GM21447 (cell line): Measurements from ENCODE around the gene TTC34.

Source experiments
- ATAC-seq: cut with Tn5 transposase; IDR thresholded peaks from one replicate; pipeline ENCODE4 v1.9.1; 2021; ENCODE audit not compliant: unreplicated experiment

The TTC34 gene

DNA sequence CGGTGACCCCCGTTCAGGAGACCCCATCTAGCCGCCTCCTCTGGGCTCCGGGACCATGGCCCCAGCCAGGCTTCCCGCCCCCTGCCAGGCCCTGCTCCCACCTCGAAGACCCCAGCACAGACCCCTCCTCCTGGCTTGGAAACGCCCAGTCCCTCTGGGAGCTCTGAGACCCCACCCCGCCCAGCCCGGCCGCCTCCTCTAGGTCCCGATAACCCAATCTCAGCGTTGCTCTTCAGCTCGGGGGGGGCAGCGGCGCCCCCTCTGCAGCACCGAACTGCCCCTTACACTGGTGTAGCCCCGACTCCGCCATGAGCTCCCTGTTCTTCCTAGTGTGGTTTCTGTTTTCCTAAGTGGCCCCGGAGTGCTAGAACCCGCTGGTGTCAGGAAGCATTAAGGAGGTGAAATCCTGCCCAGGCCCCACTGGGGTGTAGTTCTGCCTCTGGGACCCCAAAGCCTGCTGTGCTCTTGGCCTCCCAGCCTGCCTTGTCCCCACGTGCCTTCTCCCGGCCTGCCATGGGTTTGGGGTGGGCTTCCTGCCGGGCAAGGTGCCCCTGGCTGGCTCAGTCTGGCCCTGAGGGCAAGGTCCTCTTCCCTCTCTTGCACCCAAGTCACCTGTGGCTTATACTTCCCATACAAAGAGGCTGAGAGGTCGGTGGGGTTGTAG is 157.9 kb downstream of the TTC34 start:
- ATAC-seq, result no peak

DNA sequence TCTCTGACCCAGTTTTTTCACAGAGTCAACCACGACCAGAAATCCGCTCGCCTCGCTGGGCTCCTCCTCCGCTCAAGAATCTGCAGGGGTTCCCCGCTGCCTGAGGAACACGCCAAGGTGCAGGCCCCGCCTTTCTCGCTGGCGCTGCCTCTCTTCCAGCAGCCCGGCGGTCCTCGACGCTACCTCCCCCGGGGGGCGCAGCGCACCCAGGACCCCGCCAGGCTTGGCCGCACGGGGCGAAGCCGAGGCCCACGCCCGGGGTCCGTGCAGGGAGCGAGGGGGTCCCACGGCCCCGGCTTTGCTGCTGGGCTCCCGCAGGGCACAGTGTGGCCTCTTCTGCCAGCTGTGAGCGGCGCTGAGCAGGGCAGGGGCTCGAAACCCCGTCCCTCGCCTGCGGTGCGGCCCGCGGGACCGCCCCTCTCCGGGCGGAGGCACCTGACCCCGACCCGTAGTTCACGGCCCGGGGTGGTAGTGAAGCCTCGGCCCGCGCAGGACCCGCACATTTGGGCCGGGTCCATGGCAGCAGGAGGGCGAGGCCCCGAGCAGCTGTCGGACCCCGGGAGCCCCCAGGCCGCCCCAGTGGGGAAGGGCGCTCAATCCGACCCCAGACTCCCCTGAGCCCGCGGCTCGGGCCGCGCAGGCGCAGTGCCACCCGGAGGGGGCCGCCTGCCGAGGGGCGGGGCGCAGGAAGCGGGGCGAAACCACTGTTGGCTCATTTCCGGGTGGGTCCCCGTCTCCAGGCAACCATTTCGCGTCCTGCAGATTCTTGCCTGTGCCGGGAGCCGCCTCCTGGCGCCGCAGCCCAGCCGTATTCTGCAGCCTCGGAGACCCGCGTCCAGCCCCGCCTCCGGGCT is 158.7 kb downstream of the TTC34 start:
- ATAC-seq, result peak; percentile 72

GRCh38 chr1:2642131-2642559 is 159.3 kb downstream of the TTC34 start:
- ATAC-seq, result no peak

DNA sequence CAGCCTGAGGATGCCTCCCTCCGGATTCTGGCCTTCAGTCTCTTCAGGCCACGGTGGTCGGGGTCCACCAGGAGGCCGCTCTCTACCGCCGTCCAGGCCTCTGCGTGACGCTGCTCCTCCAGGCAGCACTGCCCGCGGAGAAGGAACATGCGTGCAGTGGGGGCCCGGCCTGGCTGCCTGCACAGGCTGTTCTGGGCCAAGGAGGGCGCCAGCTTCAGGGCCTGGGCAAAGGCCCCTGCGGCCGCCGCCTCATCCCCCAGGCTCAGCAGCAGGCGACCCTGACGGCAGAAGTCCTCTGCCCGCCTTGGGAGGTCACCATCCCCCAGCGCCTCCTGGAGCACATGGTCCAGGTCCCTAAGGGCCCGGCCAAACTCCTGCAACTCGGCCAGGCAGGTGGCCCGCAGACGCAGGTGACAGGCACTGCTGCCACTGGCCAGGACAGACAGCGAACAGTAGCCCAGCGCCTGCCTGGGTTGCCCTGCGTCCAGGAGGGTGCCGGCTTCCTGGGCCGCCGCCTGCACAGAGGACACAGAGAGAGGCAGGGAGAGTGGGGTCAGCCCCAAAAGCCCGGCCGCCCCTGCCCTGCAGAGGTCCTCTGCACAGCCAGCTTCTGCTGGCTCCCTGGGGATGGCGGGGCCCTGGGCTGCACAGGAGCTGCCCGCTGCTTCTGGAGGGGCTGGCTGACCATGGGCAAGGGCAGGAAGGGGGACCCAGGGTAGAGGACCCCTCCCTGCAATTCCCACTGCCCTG is 159.9 kb downstream of the TTC34 start:
- no peak for ATAC-seq

- ATAC-seq, result no peak
Measured at GRCh38 chr1:2640626-2641025, 160.9 kb downstream of the TTC34 start.

DNA sequence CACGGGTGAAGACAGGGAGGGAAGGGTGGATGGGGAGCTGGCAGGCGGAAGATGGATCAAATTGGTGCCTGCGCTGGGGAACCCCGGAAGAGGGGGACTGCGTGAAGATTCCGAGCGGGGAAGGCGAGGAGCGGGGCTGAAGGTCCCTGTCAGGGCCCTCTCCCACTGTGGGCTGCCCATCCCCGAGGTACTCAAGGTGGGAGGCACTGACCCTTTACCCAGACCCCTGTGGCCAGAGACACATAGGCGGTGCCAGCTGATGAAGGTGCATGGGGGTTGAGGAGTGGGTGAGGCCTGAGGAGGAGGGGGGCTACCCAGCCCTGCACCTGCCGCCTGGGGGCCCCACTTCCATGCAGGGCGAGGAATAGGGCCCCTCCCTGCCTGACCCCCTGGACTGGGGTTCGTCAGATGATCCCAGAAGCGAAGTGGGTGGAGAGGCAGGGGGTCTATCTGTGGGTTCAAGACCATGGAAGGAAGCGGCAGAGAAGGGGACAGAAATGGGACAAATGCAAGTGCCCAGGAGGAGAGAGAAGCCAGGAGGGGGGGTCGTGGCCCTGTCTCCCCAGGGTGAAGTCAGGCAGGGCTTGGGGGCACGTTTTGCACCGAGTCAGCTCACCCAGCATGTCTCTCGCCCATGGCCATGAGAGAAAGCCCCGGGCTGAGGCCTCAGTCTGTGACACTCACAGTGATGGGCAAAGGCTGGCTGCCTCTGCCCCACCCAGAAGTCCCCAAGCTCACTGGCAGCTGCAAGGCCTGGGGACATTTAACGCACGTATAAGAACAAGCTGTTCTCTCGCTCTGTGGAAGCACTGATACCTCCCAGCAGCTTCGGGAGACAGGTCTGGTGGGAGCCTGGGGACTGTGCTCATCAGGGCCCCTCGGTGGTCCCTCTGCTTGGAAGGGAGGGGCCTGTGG is 161.6 kb downstream of the TTC34 start:
- no peak for ATAC-seq

- no peak for ATAC-seq
Measured at GRCh38 chr1:2639203-2639602, 162.3 kb downstream of the TTC34 start.

DNA sequence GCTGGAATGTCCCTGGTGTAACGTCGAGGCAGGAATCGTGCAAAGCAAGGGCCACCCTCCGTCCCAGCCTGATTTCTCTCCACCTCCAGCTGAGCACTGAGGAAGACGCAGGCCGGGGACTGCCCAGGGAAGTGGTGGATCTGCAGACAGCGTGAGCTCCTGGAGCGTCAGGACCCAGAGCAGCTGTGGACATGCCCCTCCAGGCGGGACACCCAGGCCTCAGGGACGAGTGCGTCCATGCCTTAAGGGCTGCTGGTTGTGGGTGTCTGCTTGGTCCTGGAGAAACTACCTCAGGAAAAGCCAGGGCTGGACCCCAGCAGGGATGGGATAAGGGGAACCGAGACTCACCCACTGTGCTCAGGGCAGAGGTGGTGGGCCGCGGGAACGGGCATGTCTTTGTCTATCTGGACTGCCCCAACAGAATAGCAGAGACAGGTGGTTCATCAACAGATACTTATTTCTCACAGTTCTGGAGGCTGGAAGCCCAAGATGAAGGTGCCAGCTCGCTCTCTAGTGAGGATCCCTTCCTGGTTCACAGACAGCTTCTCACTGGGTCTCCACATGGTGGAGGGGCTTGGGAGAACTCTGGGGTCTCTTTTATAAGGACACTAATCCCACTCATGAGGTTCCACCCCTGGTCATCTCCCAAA is 162.9 kb downstream of the TTC34 start:
- ATAC-seq, result no peak

GRCh38 chr1:2637442-2638145 is 163.9 kb downstream of the TTC34 start:
- ATAC-seq, result no peak

- no peak for ATAC-seq
Measured at GRCh38 chr1:2636733-2637132, 164.8 kb downstream of the TTC34 start.

- ATAC-seq, result no peak
Measured at GRCh38 chr1:2635361-2636010, 166.0 kb downstream of the TTC34 start.

DNA sequence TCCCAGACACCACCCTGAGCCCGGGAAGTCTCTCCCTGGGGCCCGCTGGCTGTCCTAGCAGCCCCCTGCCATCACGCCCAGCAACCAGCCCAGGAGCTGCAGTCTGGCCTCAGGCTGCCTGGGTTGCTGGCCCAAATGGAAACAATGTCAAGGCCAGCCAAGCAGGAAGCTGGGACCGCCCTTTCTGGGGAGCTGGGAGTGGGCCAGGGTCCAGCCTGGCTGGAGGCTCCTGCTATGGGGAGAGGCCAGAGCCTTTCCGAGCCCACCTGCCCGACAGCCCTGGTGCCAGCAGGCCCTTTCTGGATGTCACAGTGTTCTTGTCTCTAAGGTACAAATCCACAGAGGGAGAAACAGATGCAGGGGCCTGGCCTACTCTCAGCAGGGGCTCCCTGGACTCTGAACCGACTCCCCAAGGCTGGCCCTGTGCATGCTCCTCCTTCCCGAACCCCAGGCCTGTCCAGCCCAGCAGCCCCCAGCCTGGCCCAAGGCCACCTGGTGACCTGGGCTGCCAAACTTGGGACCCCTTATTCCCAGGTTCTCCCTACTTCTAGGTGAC is 167.5 kb downstream of the TTC34 start:
- ATAC-seq, result no peak

- ATAC-seq, result no peak
Measured at GRCh38 chr1:2633366-2633935, 168.0 kb downstream of the TTC34 start.

- ATAC-seq, result no peak
Measured at GRCh38 chr1:2632561-2633361, 168.7 kb downstream of the TTC34 start, which contains the start of gene MMEL1. MMEL1 (minus strand) TSS chr1:2633016; CDS start chr1:2629484, 3,532 bp downstream.

GRCh38 chr1:2632051-2632430 is 169.5 kb downstream of the TTC34 start:
- no peak for ATAC-seq

DNA sequence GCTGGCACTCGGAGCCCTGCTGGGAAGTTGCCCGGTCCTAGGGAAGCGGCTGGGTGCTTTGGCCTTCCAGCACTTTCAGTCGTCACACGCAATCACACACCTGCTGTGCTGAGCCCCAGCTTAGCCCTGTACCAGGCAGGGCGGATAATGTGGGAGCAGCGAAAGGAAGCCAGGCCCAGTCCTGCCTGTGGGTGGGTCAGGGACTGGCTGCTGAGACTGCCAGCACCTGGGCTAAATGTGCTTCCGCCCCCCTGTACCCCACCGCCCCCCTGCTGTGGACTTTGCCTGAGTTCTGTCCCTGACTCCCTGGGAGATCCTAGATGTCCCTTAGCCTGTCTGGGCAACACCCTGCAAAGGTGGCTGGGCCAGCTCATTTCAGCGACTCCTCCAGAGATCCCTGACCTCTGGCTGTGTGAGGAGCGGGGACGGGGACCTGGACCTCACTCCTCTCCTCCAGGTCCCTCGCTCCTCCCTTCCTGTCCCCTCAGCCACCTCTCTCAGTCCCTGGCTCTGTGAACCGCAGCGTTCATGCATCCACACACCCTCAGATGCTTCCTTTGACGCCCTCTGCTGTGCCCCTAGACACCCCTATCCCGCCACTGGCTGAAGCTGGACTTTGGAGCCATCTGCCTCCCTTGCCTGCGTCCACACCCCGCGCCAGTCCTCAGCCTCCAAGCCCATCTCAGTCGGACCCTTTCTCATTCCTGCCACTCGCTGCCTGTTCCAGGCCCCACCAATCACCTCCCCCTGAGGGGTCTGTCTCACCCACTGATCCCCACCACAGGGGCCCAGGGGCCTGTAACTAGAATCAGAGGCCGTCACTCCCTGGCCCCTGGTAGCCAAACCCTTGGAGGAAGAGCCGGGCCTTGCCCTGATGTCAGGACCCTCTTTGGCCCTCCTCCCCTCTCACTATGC is 170.1 kb downstream of the TTC34 start:
- ATAC-seq, result no peak
